Stomach smooth muscle (tissue), 2 donors: ENCODE data around the gene PPM1F.
"Not testable (repeated sequence)": the region's sequence is repeated elsewhere in the genome, so short reads cannot be mapped to it uniquely, and the experiment has no call there.

ENCODE experiments used
- H3K27ac ChIP-seq: one replicate; pipeline ENCODE4 v1.7.0; 2013; ENCODE audit warnings: mild to moderate bottlenecking, low read length, inconsistent platforms
- H3K27me3 ChIP-seq, 2 donors: one replicate each; pipeline ENCODE4 v1.7.0; 2013; ENCODE audit warnings: low read length in 2 of 2; ENCODE audit not compliant: insufficient read depth in 2 of 2, control insufficient read depth in 1 of 2
- H3K36me3 ChIP-seq, 2 donors: one replicate each; pipeline ENCODE4 v1.7.0; 2013; ENCODE audit warnings: low read length in 2 of 2; ENCODE audit not compliant: control insufficient read depth in 2 of 2, insufficient read depth in 2 of 2
- H3K4me1 ChIP-seq: one replicate; pipeline ENCODE4 v1.7.0; 2013; ENCODE audit warnings: low read length; ENCODE audit not compliant: control insufficient read depth, insufficient read depth
- H3K4me3 ChIP-seq, 2 donors: one replicate each; pipeline ENCODE4 v1.7.0; 2013; ENCODE audit warnings: low read length in 2 of 2
- H3K9ac ChIP-seq, 2 donors: one replicate each; pipeline ENCODE4 v1.7.0; 2013; ENCODE audit warnings: low read length in 2 of 2, mild to moderate bottlenecking in 1 of 2
- H3K9me3 ChIP-seq, 2 donors: one replicate each; pipeline ENCODE4 v1.7.0; 2013; ENCODE audit warnings: low read length in 2 of 2; ENCODE audit not compliant: control insufficient read depth in 2 of 2
- donor health status: healthy.
- donor health status: Pancreatic carcinoma.

Gene PPM1F

DNA sequence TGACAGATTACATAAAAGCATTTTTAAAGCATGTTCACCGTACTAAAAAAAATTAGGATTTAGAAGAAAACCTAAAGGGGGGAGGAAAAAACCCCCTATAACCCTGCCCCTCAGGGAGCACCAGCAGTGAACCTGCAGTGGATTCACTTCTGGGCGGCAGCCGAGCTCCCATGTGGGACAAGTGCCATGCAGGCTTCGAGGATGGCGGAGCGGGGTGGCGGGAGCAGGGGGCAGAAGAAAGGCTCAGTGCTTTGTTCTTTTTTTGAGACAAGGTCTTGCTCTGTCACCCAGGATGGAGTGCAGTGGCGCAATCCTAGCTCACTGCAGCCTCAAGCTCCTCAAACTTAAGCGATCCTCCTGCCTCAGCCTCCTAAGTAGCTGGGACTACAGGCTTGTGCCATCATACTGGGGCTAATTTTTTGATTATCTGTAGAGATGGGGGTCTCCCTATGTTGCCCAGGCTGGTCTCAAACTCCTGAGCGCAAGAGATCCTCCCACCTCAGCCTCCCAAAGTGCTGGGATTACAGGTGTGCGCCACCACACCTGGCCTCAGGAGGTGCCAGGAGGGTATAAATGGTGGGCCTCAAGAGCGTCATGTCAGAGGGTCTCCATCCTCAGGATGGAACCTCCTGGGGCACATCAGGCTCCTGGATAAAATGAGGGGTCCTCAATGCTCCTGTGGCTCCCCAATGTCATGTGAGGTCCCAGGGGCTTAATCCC, 34.0 kb downstream of the PPM1F start:
- Histone ChIP-seq H3K27ac (no peak overlapping the region), H3K9ac (no peak overlapping the region), H3K4me1 (peaks cover 12% of the 10 kb centered on the region), H3K27me3 (no peaks in the 10 kb centered on the region), H3K36me3 (peaks cover 4 to 12% of the 10 kb centered on the region in 2 donors), H3K4me3 (no peak overlapping the region), H3K9me3 (no peaks in the 10 kb centered on the region)

DNA sequence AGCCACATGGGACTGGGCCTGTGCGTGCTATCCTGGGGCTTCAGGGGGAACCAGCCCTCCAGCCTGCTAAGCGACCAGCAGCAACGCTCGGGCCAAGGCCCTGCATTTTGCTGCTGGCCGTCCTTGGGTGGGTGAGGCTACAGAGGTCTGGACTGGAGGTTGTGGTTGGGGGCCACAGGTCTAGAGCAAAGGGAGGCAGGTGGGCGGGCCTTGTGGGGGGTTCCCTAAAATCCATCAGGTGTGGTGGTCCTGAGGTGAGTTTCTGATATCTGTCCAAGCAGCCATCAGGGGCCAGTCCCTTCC, 34.7 kb downstream of the PPM1F start:
- H3K9ac ChIP-seq, result no peak overlapping the region
- H3K9me3 ChIP-seq, result no peaks in the 10 kb centered on the region
- peaks cover 12% of the 10 kb centered on the region for H3K4me1 ChIP-seq
- no peak overlapping the region for H3K4me3 ChIP-seq
- H3K36me3 ChIP-seq, result peaks cover 4 to 12% of the 10 kb centered on the region in 2 donors
- H3K27ac ChIP-seq, result no peak overlapping the region
- H3K27me3 ChIP-seq, result no peaks in the 10 kb centered on the region

DNA sequence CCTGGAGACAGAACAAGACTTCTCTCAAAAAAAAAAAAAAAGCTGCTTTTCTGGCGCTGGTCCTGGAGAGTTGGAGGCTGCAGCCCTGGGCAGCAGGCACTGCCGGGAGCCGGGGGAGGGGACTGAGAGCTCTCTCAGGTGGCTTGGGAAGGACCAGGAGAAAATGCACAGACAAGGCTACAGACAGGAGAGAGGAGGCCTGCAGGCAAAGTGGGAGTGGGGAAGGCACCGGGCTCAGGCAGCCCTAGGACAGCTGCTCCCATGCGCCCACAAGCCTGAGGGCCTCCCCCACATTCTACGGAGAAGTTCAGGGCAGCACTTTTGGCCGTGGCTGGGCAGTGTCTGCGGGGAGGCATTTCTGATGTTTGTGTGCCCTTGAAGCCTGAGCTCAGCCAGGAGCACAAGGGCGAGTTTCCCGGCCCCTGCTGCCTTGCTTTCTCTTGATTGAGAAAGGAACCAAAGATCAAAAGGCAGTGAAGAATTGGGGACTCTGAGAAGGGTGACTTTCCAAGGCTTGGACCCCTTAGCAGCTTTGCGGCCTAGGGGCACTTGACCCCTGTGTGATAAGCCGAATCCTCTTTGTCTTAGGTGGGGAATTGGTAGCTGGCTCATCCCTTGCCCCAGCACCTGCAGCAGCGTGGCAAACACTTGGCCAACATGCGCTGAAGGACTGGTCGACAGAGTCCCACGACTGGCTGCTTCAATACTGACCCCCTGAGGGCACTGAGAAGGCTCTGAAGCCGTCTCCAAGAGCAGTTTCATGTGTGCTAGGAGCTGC, 35.3 kb downstream of the PPM1F start:
- Histone ChIP-seq H3K36me3 (peaks cover 4 to 12% of the 10 kb centered on the region in 2 donors), H3K27me3 (no peaks in the 10 kb centered on the region), H3K4me1 (peaks cover 12% of the 10 kb centered on the region), H3K27ac (no peak overlapping the region), H3K9me3 (no peaks in the 10 kb centered on the region), H3K9ac (no peak overlapping the region), H3K4me3 (peak overlapping the region in 1 of 2 donors; percentile 22)

DNA sequence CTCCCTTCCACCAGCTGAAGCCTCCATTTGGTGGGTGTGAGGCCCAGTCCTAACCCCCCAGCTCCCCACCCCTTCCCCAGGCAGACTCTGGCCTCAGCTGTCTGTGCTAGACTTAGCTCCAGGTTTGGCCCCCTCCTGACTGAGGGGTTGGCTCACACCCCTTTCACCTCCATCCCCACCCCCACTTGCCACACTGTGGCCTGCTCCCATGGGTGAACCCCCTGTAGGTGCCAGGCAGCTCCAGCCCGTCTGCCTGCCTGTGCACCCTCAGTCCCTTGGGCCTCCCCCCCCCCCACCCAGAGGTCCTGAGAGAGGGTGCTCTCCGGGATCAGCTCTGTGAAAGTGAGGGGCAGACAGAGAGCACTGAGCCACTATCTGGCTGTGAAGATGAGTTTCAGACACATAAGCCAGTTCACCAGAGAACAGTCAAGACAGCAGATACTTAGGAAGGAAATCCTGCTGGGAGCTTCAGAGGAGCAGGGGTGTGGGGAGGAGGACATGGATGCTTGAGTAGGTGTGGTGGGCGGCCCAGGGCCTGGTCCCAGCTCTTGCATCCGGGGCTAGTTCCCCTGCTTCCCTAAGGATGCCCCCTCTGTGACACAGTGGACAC, 36.2 kb downstream of the PPM1F start:
- Histone ChIP-seq H3K9me3 (no peaks in the 10 kb centered on the region), H3K36me3 (peaks cover 4 to 11% of the 10 kb centered on the region in 2 donors), H3K27ac (no peak overlapping the region), H3K4me3 (no peak overlapping the region), H3K27me3 (no peaks in the 10 kb centered on the region), H3K9ac (no peak overlapping the region), H3K4me1 (peaks cover 9% of the 10 kb centered on the region)

DNA sequence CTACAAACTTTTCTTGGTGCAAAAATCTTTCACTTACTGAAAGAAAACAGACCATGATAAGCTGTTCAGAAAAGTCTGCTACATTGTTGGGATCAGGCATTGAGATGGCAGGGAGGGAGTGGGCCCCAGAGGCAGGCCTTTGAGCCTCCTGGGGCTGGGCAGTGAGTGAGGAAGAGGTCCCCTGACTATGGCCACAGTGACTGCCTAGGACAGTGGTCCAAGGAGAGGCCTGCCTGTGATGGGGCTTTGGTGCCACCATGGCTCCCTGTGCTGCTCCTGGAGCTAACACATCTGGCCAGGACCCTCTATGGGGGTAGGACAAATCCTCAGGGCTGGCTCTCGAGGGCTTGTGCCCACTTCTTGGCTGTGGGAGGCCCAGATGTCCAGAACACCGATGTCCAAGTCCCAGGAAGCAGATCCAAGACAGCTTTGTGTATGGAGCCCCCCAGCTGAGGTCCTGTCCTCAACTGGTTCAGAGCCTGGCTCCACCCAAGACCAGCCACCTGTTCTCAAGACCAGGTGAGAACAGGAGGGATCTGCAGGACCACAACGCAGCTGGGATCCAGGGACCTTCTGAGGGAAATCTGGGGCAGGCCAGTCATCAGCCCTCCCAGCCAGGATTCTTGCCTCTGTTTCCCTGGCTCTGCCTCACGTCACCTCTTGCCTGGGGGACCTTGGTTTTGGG, 36.9 kb downstream of the PPM1F start:
- H3K4me3 ChIP-seq, result no peak overlapping the region
- no peak overlapping the region for H3K9ac ChIP-seq
- H3K27ac ChIP-seq, result no peak overlapping the region
- no peaks in the 10 kb centered on the region for H3K27me3 ChIP-seq
- peaks cover 1 to 8% of the 10 kb centered on the region in 2 donors for H3K36me3 ChIP-seq
- no peaks in the 10 kb centered on the region for H3K9me3 ChIP-seq
- H3K4me1 ChIP-seq, result peaks cover 9% of the 10 kb centered on the region

DNA sequence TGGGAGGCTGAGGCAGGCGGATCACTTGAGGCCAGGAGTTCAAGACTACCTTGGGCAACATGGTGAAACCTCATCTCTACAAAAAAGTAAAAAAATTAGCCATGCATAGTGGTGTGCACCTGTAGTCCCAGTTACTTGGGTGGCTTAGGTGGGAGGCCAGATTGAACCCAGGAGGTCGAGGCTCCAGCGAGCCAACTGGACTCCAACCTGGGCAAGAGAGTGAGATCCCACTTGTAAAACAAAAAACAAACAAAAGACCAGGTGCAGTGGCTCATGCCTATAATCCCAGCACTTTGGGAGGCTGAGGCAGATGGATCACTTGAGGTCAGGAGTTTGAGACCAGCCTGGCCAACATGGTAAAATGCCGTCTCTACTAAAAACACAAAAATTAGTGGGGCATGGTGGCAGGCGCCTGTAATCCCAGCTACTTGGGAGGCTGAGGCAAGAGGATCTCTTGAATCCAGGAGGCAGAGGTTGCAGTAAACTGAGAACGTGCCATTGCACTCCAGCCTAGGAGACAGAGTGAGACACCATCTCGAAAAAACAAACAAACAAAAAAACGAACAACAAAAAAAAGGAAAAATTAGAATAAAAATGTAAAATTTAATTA, 38.5 kb downstream of the PPM1F start:
- H3K9me3 ChIP-seq, H3K4me1 ChIP-seq, H3K27me3 ChIP-seq, H3K27ac ChIP-seq, H3K4me3 ChIP-seq, H3K36me3 ChIP-seq, H3K9ac ChIP-seq: not testable (repeated sequence)

DNA sequence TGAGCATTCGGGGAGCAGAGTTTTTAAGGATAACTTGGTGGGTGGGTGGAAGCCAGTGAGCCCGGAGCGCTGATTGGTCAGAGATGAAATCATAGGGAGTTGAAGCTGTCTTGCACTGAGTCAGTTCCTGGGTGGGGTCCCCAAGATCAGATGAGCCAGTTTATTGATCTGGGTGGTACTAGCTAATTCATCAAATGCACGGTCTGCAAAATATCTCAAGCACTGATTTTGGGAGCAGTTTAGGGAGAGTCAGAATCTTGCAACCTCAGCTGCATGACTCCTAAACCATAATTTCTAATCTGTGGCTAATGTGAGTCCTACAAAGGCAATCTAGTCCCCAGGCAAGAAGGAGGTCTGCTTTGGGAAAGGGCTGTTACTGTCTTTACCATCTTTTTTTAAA, 42.3 kb downstream of the PPM1F start:
- not testable (repeated sequence) for H3K4me3 ChIP-seq, H3K27ac ChIP-seq, H3K9ac ChIP-seq, H3K9me3 ChIP-seq, H3K4me1 ChIP-seq, H3K36me3 ChIP-seq, H3K27me3 ChIP-seq

DNA sequence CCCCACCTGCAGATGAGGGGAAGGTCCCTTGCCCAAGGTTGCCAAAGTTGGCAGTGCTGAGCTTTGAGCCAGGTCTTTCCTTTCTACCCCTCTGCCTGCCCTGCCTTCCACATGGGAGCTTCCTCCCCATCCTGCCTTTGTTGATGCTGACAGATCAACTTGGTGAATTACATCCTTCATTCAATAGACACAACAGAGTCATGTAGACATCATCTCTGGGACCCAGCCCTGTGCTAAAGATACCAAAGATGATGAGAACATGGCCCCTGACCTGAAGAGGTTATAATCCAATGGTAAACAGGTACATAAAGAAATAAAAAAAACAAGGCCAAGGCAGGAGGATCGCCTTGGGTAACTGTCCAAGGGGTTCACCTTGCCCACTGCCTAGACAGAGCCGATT, 42.8 kb downstream of the PPM1F start:
- Histone ChIP-seq H3K27me3 (no peaks in the 10 kb centered on the region), H3K4me1 (no peaks in the 10 kb centered on the region), H3K27ac (no peak overlapping the region), H3K9ac (no peak overlapping the region), H3K9me3 (no peaks in the 10 kb centered on the region), H3K4me3 (no peak overlapping the region), H3K36me3 (no peaks in the 10 kb centered on the region)

DNA sequence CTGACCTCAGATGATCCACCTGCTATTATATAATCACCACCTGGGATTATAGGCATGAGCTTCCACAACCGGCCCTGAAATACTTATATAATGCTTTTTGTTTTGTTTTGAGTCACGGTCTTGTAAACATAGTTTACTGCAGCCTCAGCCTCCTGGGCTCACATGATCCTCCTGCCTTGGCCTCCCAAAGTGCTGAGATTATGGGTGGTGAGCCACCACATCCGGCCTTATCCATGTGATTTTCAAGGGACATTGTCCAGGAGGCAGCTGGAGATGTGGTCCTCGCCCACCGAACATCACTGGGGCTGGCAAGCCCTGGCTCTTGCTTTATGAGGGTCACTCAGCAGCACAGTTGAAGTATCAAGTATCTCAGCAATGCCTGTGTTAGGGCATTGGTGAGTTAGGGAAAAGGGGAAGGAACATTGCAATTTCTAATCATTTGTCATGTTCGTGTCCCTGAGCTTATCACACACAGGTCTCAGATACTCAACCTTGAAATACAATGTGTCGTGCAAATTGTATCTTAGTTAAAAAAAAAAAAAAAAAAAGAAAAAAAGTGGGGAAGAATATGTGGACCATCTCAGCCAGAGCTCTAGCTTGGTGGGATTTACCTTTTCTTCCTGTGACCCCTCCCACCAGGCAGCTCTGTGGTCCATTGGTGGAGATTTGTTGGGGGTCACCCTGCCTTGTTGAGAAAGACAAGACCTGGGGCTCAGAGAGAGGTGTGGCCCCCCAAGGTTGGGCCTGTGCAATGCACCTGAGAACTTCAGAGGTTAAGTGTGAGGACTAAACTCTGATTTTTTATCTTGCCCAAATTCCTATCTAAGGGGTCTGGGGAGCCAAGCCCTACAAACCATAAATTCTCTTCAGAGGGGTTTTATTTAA, 44.8 kb downstream of the PPM1F start:
- H3K27me3 ChIP-seq, result no peaks in the 10 kb centered on the region
- no peaks in the 10 kb centered on the region for H3K4me1 ChIP-seq
- no peaks in the 10 kb centered on the region for H3K9me3 ChIP-seq
- no peak overlapping the region for H3K4me3 ChIP-seq
- no peak overlapping the region for H3K27ac ChIP-seq
- H3K9ac ChIP-seq, result no peak overlapping the region
- peaks cover 0 to 4% of the 10 kb centered on the region in 2 donors for H3K36me3 ChIP-seq

DNA sequence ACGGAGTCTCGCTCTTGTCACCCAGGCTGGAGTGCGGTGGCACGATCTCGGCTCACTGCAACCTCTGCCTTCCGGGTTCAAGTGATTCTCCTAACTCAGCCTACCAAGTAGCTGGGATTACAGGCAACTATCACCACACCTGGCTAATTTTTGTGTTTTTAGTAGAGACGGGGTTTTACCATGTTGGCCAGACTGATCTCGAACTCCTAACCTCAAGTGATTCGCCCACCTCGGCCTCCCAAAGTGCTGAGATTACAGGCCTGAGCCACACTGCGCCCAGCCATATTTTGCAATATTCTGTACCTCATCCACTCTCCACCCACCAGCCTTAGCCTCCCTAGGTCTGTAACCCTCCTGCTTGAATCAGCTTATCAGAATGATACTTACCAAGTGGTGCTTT, 47.4 kb downstream of the PPM1F start:
- H3K9me3 ChIP-seq, H3K27ac ChIP-seq, H3K36me3 ChIP-seq, H3K4me1 ChIP-seq, H3K4me3 ChIP-seq, H3K9ac ChIP-seq, H3K27me3 ChIP-seq: not testable (repeated sequence)
